NCI-H526 (cell line): Measurements from ENCODE around the gene FAM25G.

Experiments used
- DNase-seq, 2 experiments: peaks; one replicate each; lab custom pipeline; 2025; lab: John Stamatoyannopoulos, UW

Gene FAM25G

DNA sequence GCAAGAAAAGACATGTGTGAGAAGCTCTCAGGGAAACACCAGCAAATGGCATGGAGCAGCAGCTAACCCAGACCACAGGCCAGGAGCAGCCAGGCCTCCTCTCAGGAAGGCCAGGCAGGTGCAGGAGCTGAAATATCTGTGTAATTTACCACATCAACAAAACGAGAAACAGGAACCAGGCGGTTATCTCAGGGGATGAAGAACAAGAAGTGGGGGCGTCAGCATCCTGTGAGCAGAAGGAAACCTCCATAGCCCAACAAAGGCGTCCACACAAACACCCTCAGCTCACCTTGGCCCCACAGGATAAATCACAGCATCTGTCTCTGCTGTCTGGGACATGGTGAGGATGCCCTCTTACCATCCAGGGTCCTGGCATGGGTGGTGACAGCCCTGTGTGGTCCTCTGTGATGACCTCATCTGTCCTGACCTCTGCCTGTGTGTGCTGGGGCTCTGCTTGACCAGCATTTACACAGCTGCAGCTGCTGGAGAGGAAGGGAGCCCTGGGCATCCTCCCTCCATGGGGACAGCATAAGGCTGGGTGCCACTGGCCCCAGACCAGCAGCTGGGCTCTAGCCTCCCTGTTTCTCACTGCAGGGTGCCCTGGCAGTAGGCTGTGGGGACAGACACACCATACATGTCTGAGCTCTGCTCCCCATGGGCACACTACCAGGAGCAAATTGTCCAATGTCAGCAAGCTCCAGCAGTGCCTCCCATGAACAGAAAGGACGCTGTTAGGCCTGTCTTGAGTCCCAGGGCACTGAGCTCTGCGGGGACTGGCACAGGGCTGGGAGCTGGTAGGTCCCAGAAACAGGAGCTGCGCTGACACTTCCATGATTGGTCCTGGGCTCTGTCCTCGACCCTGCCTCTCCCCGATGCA is 42.2 kb downstream of the FAM25G start:
- no peak for DNase-seq

GRCh38 chr10:47447705-47448104 is 43.8 kb downstream of the FAM25G start:
- DNase-seq: no peak

GRCh38 chr10:47447209-47447608 is 44.3 kb downstream of the FAM25G start:
- DNase-seq: no peak

GRCh38 chr10:47445720-47446119 is 45.8 kb downstream of the FAM25G start:
- DNase-seq: no peak

GRCh38 chr10:47444047-47444446 is 47.5 kb downstream of the FAM25G start:
- DNase-seq: no peak

GRCh38 chr10:47443145-47443544 is 48.4 kb downstream of the FAM25G start:
- no peak for DNase-seq

GRCh38 chr10:47442351-47442750 is 49.1 kb downstream of the FAM25G start:
- DNase-seq: no peak

GRCh38 chr10:47441938-47442337 is 49.6 kb downstream of the FAM25G start:
- no peak for DNase-seq

DNA sequence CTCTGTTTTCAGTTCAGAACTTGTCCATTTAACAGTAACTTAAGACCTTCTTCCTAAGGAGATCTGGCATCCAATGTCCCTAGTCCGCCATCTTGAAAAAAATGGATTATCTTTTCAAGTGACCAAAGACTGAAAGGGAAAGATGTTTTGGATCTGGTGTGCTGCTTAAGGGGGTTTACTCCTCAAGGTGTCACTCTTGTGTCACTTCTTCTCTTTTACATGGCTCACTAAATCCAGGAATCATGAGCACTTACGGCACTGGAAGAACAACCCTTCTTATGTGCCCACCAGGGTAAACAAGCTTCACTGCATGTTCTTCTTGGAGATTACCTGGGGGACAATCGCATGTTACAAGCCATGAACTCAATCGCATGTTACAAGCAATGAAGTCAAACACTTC is 51.3 kb downstream of the FAM25G start:
- no peak for DNase-seq

- peak in 1 of 2 experiments; percentile 57 for DNase-seq
Observed at GRCh38 chr10:47438857-47439474, 52.5 kb downstream of the FAM25G start.
